ENCODE results near the gene BMP3. TPM values are rescaled to one million over a fixed set of nuclear protein-coding genes. Genes with fewer than 3 reads are reported as not detected.

Gene BMP3
- total RNA-seq, 6 experiments from 2014 or later: not detected

GRCh38 chr4:81021142-81021944 lies 9.2 kb upstream of the BMP3 start:
- H3K4me1 ChIP-seq: no peaks in the 10 kb centered on the region
- no peak for ATAC-seq

GRCh38 chr4:81021981-81022380 lies 8.5 kb upstream of the BMP3 start:
- Histone ChIP-seq H3K36me3 (no peaks in the 10 kb centered on the region), H3K27ac (no peak overlapping the region), H3K9me3 (no peaks in the 10 kb centered on the region), H3K4me3 (no peak overlapping the region), H3K4me1 (no peaks in the 10 kb centered on the region), H3K27me3 (no peaks in the 10 kb centered on the region)
- 38% methylated on average over 1 of the region's 1 CpG for WGBS (ENCODE audit: insufficient coverage, low coverage, low lambda C conversion rate, missing lambda C conversion rate)
- DNase-seq: no peak
- TF ChIP-seq POLR2A (IDR thresholded peaks at IDR 0.05) (no peak), CTCF (IDR thresholded peaks at IDR 0.05) (no peak)
- no peak for ATAC-seq
- intact Hi-C loops (cut with DNase I): no loop called here

More at GRCh38 chr4:81021142-81021944, 9.2 kb upstream of the BMP3 start:
- H3K36me3 ChIP-seq: no peaks in the 10 kb centered on the region
- no peak overlapping the region for H3K4me3 ChIP-seq
- TF ChIP-seq POLR2A (IDR thresholded peaks at IDR 0.05) (no peak), CTCF (IDR thresholded peaks at IDR 0.05) (no peak)
- H3K9me3 ChIP-seq: no peaks in the 10 kb centered on the region
- DNase-seq: no peak
- no peak overlapping the region for H3K27ac ChIP-seq
- WGBS (ENCODE audit: insufficient coverage, low coverage, low lambda C conversion rate, missing lambda C conversion rate): 26% methylated on average over 5 of the region's 5 CpGs
- intact Hi-C loops (cut with DNase I): no loop called here
- no peaks in the 10 kb centered on the region for H3K27me3 ChIP-seq

GRCh38 chr4:81023484-81023883 lies 7.0 kb upstream of the BMP3 start:
- ATAC-seq (no peak), DNase-seq (no peak)
- Histone ChIP-seq H3K4me1 (no peaks in the 10 kb centered on the region), H3K27me3 (no peaks in the 10 kb centered on the region), H3K4me3 (no peak overlapping the region), H3K9me3 (no peaks in the 10 kb centered on the region), H3K36me3 (no peaks in the 10 kb centered on the region), H3K27ac (no peak overlapping the region)
- intact Hi-C loops (cut with DNase I): no loop called here
- TF ChIP-seq CTCF (IDR thresholded peaks at IDR 0.05) (no peak), POLR2A (IDR thresholded peaks at IDR 0.05) (no peak)

- peak overlapping the region in 2 of 3 donors; percentile 9 to 28 for H3K4me3 ChIP-seq
- H3K9me3 ChIP-seq: no peaks in the 10 kb centered on the region
- TF ChIP-seq POLR2A (IDR thresholded peaks at IDR 0.05): no peak
- TF ChIP-seq CTCF (IDR thresholded peaks at IDR 0.05): no peak
- no peaks in the 10 kb centered on the region for H3K36me3 ChIP-seq
- DNase-seq (no peak), ATAC-seq (peak in 1 of 4 donors; percentile 31)
- no peaks in the 10 kb centered on the region for H3K27me3 ChIP-seq
- WGBS (ENCODE audit: insufficient coverage, low coverage, low lambda C conversion rate, missing lambda C conversion rate): 7% methylated on average over 9 of the region's 77 CpGs
- H3K4me1 ChIP-seq: peaks cover 0 to 9% (median 0%) of the 10 kb centered on the region in 4 donors
- H3K27ac ChIP-seq: no peak overlapping the region
- intact Hi-C loops (cut with DNase I): no loop called here
Measured at GRCh38 chr4:81030981-81031791, 678 bp downstream of the BMP3 start.
